Measurements from ENCODE around the gene ZMIZ1.
"Not testable (repeated sequence)": the region's sequence is repeated elsewhere in the genome, so short reads cannot be mapped to it uniquely, and the experiment has no call there.

The ZMIZ1 gene

DNA sequence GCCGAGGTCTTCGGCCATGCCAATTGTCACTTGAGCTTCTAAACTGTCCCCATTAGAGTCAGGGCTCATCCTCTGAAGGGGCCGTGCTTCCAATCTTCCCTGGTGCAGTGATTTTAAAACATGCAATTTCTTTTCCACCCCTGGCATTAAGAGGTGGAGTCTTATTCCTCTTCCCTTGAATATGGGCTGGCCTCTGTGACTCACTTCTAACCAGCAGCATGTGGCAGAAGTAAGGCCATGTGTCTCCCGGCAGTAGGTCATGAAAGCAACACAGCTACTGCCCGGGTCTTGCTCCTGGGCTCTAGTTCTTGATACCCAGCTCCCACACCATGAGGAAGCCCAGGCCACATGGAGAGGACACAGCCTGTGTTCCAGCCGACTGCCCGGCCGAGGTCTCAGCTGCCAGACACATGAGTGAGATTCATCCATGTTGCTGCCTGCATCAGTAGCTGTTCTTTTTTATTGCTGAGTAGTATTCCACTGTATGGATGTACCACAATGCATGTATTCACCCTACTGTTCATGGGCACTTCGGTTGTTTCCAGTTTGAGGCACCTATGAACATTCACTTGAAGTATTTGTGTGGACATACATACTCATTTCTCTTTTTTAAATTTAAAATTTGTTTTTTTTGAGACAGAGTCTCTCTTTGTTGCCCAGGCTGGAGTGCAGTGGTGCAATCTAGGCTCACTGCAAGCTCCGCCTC is 264.0 kb downstream of the ZMIZ1 start:
- not testable (repeated sequence) for DNase-seq

DNA sequence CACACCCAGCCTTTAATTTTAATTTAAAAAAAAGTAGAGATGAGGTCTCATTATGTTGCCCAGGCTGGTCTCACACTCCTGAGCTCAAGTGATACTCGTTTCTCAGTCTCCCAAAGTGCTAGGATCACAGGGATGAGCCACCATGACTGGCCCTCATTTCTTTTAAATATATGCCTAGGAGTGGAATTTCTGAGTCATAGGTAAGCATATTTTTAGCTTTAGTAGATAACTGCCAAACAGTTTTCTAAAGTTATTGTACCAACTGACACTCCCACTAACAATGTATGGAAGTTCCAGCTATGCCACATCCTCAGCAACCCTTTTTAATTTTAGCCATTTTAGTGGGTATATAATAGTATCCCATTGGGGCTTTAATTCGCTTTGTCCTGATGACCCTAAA is 264.7 kb downstream of the ZMIZ1 start:
- DNase-seq = no peak

DNA sequence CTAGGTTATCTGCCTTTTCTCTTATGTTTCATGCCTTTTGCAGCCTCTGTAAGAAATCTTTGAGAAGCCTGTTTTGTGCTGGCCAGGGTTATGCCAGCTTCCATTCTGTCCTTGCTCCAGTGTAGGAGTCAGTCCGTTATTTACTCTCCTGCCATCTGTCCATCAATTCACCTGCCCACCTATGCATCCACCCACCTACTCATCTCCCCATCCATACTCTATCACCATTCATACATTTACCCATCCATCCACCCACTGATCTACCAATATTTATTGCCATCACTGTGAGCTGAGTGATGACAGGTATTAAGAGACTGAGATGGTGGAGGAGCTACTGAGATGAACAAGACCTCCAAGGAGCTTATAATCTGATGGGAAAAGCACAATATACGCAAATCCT is 265.8 kb downstream of the ZMIZ1 start:
- no peak for DNase-seq

DNA sequence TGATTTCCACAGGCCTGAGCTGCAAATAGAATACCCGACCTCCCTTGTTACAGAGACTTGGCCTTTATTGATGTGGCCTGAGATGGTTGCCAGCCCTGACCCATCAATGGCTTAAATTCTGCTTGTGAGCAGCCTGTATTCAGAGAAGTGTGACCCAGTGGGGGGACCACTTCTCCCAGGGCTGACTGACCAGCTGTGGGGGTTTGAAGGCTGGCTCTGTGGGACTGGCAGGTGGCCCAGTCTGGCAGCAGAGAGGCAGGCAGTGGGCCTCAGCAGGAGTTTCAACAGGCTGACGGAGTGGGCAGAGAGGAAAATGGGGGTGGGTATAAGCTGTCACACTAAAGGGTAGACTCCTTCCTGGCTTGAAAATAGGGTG is 266.3 kb downstream of the ZMIZ1 start:
- DNase-seq = no peak

DNA sequence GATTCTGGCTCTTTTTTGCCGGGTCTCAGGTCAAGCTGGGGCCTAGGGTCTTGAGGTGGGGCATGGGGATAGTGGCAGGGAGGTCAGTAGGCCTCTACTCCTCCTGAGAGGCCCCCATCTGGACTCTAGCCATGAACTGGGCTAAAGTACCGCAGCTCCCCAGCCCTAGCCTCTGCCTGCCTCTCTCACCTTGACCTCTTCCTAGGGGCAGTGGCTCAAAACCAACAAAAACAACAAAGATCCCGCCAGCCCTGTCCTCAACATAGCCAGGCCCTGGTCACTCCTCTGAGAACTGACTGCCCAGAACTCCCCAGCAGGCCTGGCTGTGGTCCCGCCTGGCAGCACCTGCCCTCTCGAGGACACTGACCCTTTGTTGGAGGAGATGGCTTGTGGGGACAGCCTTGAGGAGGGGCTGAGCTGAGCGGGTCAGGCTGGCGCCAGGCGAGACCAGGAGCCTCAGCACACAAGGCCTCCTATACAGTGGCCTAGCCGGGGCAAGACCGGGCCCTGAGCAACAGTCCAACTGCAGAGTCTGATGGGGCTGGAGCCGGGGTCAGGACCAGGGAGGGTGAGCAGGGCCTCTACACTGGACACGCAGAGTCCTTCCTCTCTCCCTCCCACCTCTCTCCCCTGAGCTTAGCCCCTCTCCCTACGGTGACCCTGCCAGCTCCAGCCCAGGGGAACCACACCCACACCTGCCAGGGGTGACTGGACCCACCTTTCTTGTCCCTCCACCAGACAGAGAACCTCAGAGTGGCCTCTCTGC is 266.9 kb downstream of the ZMIZ1 start:
- no peak for DNase-seq

DNA sequence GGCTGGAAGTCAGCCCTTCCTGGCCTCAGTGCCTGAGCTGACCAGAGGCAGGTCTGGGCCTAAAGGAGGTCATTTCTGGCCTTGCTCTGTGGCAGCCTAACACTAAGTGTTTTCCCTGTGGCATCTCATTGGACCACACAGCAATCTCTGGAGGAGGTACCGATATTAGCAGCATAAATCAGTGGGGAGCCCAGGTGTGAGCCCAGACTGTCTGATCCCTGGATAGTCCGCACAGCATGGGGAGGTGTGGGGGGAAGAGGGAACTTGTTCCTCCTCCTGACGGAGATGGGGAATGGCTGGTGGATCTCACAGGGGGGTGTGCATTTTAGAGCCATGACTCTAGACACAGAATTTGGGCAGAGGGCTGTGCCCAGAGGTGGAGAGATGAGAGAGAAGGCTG is 267.5 kb downstream of the ZMIZ1 start:
- DNase-seq = no peak

DNA sequence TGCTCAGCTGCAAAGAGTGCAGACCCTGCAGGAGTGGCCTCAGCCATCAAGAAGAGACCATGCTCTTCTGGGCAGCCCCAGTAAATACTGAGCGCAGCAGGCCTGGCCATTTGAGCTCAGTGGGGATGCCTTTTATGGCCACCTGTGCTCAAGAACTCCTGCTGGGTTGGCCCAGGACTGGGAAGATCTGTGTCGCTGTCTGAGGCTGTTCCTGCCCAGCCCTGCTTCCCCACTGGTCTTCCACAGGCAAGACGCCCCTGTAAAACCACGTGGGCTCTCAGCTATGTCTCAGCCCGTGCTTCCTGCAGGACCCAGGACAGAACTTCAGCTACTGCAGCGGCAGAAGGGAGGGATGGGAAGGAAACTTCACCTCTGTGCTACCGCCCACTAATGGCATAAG is 268.0 kb downstream of the ZMIZ1 start:
- no peak for DNase-seq

DNA sequence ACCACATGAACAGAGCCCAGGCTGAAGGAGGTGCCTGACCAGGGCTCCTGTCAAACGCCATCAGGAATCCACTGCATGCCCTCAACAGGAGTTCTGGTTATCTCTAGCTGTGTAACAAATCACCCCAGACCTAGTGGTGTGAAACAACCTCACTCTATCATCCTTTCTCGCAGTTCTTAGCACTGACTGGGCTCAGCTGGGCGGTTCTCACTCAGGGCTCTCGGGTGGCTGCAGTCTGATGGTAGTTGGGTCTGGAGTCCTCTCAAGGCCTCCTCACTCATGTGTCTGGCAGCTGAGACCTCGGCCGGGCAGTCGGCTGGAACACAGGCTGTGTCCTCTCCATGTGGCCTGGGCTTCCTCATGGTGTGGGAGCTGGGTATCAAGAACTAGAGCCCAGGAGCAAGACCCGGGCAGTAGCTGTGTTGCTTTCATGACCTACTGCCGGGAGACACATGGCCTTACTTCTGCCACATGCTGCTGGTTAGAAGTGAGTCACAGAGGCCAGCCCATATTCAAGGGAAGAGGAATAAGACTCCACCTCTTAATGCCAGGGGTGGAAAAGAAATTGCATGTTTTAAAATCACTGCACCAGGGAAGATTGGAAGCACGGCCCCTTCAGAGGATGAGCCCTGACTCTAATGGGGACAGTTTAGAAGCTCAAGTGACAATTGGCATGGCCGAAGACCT is 269.2 kb downstream of the ZMIZ1 start:
- not testable (repeated sequence) for DNase-seq

DNA sequence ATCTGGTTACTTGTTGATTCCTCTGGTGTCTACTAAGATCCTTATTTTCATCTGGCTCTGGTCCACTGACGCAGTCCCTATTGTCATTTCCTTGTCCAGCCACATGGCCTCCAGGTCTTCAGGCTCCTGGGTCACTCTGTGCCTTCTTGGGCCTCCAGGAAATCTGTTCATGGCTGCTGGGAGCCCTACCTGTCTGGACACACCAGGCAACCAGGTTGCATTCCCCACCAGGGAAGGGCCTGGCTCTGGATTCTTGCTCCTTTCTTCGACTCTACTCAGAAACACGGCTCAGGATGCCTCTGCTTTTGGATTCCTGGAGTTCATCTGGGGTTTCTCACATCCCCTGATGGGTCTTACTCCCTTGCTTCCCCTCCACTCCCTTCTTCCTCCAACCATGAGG is 270.5 kb downstream of the ZMIZ1 start:
- DNase-seq = no peak

DNA sequence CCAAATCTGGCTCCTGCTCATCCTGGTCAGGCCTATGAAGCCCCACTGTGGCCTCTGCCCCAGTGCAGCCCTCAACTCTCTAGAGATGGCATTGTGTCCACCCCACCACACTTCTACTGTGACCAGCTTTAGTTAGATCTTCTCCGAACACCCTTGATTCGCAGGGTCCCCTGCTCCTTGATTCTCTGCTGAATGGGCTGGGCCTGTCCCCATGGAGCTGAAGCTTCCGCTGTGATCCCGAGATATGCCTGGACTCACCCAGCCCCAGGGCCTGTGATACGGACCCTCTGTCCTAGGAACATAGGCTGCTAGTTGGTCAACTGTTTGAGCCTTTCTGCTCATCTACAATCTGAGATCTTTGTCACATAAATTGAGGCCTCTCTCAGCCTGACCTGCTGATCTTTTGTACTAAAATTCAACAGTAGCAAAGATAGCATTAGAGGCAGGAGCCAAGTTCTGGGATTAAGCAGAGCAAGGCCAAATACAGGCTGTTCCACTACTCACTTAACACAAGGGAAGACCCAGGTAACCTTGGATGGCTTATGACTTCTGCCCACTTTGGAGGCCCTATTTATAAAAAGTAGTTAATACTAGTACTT is 272.0 kb downstream of the ZMIZ1 start:
- peak; percentile 28 for DNase-seq

DNA sequence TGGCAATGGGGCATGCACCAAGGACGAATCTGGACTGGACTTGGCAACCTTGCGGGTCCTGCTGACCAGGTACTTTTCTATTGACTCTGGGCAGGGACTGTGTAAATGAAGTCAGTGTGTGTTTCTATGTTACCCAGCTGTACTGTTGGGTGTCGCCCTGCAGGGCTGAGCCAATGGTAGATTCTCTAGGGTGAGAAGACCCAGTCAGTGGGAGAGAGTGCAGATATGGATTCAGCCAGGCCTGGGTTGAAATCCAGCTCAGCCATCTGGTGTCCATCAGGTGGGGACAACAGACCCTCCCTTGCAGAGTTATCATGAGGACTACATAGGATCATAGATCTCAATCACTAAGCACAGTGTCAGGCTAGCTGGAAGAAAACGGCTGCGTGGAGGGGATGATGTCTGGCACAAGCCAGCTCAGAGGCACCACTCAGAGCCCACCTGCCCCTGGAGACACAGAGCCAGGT is 273.6 kb downstream of the ZMIZ1 start:
- DNase-seq = peak; percentile 49

DNA sequence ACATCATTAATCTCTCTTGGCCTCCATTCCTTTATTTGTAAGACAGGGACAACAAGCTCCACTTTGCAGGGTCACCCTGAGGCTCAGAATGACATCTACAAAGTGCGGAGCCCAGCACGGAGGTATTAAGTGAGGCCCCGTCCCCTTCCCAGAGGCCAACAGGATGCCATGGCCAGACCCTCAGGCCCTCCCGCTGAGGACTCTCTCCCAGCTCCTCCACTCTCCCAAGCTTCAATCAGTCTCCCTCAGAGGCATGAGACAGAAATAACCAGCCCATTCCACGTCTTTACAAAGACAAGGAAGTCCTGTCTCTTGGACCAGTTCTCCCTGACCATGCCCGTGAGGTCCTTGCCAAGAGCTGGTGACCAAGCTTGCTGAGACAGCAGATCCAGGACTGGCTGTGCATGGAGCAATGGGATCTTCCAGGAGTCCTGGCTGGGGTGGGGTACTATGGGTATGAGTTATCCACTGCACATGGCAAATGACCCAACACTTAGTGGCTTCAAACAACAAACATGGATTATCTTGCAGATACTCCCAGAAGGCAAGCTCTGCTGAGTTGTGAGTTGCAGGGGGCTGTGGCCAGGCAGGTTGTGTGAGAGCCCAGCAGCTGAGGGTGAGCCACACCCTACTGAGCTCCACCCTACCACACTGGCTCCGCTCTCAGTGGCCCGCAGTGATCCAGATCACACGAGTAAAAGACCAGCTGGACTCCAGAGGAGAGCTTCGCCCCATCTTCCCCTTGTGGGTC is 274.2 kb downstream of the ZMIZ1 start:
- peak; percentile 55 for DNase-seq

DNA sequence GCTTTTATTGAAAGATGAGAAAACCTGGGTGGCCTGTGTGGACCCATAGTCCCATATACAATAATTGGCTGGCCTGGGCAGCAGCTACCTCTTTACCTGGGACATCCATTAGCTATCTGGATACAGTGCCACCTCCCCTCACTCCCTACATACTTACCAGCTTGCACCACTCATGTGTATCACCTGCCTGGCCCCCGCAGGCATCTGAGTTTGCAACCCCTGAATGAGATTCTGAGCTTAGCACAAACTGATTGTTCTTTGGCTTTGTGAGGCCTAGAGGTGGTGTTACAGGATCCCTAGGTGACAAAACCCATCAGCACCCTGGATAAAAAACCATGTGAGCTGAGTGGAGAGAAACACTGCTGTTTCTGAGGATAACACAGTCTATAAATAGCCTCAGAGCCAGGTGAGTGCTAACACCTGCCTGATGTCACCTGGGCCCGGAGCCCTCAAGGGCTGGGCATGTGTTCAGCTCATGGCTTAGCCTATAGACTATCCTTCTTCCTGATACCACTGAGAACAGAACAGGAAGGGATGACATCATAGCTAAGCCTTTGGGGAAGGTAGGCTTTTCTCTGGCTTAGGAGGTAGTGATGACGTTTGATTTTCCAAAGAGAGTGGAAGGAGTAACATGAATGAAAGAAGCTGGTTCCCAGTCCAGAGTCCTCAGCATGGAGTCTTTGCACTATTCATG is 275.9 kb downstream of the ZMIZ1 start:
- no peak for DNase-seq

DNA sequence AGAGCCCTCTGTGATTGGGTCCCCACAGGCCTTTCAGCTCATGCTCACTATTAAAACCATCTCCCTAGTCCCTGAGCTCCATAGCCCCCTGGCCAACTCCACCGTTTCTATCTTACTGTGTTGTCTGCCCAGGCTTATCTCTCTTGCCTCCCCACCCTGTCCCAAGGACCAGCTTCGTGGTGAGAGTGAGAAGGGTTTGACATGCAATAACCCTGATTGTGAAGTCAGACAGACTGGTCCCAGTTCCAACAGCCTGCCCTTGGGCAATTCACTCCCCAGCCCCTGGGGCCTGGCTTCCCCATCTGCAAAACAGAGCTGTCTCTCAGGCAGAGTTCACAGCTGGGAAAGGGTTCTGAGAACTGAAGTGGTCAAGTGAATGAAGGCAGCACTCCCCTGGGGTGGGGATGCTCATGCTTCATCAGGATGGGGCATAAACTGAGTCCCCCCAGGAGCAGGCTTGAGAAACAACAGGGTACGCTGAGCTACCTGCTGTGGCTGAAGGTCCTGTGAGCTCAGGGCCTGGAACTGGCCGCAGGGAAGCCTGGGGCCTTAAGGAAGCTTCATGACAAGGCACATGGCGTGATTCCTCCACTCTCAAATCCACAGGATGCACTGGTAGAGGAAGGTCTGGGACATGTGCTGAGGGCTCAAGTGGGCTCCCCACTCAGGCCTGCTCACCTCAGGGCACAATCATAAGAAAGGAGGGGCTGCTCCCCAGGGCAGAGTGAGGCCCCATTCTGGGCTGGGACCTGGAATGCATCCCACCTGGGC is 276.7 kb downstream of the ZMIZ1 start:
- no peak for DNase-seq

DNA sequence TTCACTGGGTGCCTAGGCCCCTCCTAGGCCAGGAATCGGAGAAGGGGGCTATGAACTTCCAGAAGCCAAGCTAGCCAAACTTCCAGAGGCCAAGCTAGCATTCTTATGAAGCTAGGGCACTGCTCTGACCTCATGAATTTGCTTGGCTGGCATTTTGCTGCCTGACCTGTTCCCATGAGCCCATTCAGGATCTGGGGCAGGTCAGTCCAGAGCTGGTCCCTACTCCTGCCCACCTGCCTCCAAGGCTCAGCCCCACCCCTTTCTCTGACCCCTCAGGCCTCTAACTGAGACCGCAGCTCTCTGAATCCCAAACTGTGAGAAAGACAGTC is 277.2 kb downstream of the ZMIZ1 start:
- no peak for DNase-seq

DNA sequence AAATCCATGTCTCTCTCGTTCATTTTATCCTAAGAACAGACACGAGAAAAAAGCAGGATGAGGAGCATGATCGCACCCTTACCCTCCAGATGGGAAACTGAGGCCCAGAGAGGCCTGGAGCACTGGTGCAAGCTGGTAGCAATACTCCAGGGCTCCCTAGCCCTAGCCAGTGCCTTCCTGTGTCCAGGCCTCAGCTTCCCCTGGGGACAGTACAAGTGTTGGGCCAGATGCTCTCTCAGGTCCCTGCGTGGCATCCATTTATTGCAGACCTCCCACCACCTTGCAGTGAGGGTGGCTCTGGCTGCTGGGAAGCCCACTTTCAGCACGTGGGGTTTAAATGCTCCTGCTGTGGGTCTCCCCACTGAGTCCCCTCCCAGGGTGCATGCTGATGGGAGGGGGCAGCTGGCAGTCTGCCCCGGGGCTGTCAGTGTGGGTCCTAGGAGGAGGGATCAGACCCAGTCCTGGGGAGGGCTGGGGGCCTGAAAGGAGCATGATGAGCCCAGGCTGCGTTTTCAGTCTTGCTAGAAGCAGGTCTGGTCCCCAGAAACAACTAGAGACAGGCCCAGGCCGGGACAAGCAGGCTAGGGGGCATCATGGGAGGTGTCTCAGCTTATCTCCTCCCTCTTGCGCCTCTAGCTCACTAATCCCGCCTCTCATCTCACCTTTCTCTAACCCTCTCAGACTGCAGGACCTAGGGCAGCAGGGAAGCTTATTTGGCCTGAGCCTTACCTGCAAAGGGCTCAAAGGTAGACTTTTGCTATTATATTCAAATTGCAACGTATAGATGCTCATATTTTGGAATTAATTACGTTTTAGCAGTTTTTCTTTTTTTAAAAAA is 277.8 kb downstream of the ZMIZ1 start:
- DNase-seq = peak; percentile 65

DNA sequence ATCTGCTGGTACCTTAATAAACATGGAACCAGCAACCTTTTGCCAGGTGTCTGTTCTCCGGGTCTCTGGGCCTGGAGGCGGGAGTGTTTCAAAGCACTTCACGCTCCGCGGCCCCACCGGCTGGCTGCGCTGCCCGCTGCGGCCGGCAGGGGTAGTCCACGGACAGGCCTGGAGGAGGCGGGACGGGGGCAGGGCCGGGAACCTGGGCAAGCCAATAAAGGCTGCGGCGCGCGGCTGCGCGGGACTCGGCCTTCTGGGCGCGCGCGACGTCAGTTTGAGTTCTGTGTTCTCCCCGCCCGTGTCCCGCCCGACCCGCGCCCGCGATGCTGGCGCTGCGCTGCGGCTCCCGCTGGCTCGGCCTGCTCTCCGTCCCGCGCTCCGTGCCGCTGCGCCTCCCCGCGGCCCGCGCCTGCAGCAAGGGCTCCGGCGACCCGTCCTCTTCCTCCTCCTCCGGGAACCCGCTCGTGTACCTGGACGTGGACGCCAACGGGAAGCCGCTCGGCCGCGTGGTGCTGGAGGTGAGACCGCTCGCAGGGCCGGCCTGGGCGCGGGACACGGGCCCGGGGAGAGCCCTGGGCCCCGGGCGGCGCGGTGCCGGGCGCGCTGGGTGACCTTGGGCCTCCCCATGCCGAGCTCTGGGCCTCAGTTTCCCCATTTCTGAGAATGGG is 278.6 kb downstream of the ZMIZ1 start, which contains the start of gene PPIF:
Gene PPIF, plus strand, starts transcription at position 244 of the 668 bp plus-strand sequence. Its CDS starts 80 bp downstream, at position 324.
- peak; percentile 100 for DNase-seq

DNA sequence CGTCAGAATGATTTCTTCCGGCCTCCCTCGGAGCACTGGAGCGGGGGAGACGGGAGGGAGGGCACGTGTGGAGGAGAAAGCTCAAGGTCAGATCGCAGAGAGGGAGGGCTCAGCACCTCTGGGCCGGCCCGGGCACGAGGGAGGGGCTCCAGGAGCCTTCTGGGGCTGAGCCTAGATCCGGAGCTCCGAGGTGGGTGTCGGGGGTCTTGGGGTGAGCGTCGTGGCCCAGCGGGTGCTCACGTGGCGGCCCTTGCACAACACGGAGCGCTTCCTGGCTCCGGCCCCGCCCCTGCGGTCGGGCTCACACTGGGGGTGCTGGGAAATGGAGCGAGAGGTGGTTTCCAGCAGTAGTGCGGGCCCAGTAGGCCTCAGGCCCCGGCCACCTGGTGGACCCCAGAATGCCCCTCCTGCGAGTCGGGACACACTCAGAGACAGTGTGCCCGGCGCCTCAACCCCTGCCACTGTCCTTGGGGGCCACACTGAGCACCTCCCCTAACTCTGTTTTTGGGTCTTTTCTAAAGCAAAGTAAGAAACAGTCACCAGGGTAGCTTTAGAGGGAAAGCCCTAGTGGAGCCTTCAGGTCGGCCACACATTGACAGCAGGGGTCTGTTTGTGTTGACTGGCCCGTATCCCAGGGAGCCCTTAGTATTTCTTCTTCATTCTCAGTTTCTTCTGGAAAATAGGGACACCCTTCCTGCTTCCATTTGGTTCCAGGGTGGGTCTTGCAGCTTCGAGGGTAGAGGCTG is 279.3 kb downstream of the ZMIZ1 start:
- peak; percentile 90 for DNase-seq

DNA sequence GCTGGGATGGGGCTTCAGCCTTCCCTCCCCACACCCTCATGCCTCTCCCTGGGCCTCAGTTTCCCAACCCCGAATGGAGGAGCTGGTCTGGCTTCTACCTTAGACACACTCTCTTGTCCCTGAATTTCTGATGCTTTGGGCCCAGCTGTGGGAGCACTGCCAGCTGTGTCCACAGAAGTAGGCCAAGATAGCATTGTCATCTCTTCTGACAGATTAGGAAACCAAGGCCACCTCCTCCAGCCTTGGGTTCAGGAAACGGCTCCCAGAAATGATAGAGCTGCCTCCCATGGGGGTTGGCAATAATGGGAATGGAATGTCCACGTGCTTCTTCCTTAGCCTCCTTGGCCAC is 279.8 kb downstream of the ZMIZ1 start:
- no peak for DNase-seq
